ENCODE results near the gene ZDHHC17. TPM values are rescaled to one million over a fixed set of nuclear protein-coding genes. Genes with fewer than 3 reads are reported as not detected.

ZDHHC17 gene
- total RNA-seq, 1 experiment from 2014 or later = 35.3 TPM

GRCh38 chr12:76847260-76847659 lies 83.3 kb downstream of the ZDHHC17 start:
- Histone ChIP-seq H3K4me1 (ENCODE audit: insufficient read depth, low read length) (no peaks in the 10 kb centered on the region), H3K4me3 (ENCODE audit: low read length) (no peak overlapping the region), H3K27ac (ENCODE audit: low read length) (no peak overlapping the region), H3K9me3 (ENCODE audit: low read length) (no peaks in the 10 kb centered on the region), H3F3A (ENCODE audit: low read length, unreplicated experiment) (no peaks in the 10 kb centered on the region), H3K27me3 (ENCODE audit: low read length) (no peaks in the 10 kb centered on the region), H3K4me2 (ENCODE audit: low read length) (no peak overlapping the region), H3K36me3 (ENCODE audit: low read depth, low read length) (peaks cover 15% of the 10 kb centered on the region; the same call in 1 of the 2 replicates), H4K20me1 (ENCODE audit: low read length) (no peaks in the 10 kb centered on the region), H3K9ac (ENCODE audit: low read length) (no peak overlapping the region), H3K79me2 (ENCODE audit: low read length) (no peaks in the 10 kb centered on the region), H2AFZ (ENCODE audit: low read length) (no peak overlapping the region), H3K9me2 (replicated peaks; ENCODE audit: low read length) (no peaks in the 10 kb centered on the region)
- TF ChIP-seq EZH2phosphoT487 (IDR thresholded peaks at IDR 0.05; ENCODE audit: borderline replicate concordance, low read length) = no peak
- TF ChIP-seq CTCF (conservative IDR thresholded peaks at IDR 0.05; ENCODE audit: low read depth, low read length) = no peak
- no peak for TF ChIP-seq EZH2 (IDR thresholded peaks at IDR 0.05; ENCODE audit: low read length, unreplicated experiment)
- DNase-seq (no peak), ATAC-seq (no peak)
- ChIA-PET POLR2A (ENCODE audit: unreplicated experiment) (no interaction called here), CTCF (interaction anchor here (0.6 kb wide), 1 partner anchor 226 kb away, joined by 3 read pairs; no protein-coding TSS in a partner anchor)
- BruUV-seq (replicated peaks) = no TSS peak
- intact Hi-C loops (cut with micrococcal nuclease) = no loop called here

GRCh38 chr12:76848132-76848531 lies 84.2 kb downstream of the ZDHHC17 start:
- CTCF ChIA-PET = no interaction called here
- ATAC-seq = no peak
- H3K9ac ChIP-seq (ENCODE audit: low read length) = no peak overlapping the region
- no TSS peak for BruUV-seq (replicated peaks)
- H3K4me1 ChIP-seq (ENCODE audit: insufficient read depth, low read length) = no peaks in the 10 kb centered on the region
- no peak overlapping the region for H2AFZ ChIP-seq (ENCODE audit: low read length)
- no peak for TF ChIP-seq EZH2phosphoT487 (IDR thresholded peaks at IDR 0.05; ENCODE audit: borderline replicate concordance, low read length)
- no peak for TF ChIP-seq CTCF (conservative IDR thresholded peaks at IDR 0.05; ENCODE audit: low read depth, low read length)
- no peak for TF ChIP-seq EZH2 (IDR thresholded peaks at IDR 0.05; ENCODE audit: low read length, unreplicated experiment)
- no peak overlapping the region for H3K27ac ChIP-seq (ENCODE audit: low read length)
- H3K4me3 ChIP-seq (ENCODE audit: low read length) = no peak overlapping the region
- no peaks in the 10 kb centered on the region for H3K79me2 ChIP-seq (ENCODE audit: low read length)
- H3K4me2 ChIP-seq (ENCODE audit: low read length) = no peak overlapping the region
- no peaks in the 10 kb centered on the region for H3F3A ChIP-seq (ENCODE audit: low read length, unreplicated experiment)
- H3K27me3 ChIP-seq (ENCODE audit: low read length) = no peaks in the 10 kb centered on the region
- POLR2A ChIA-PET (ENCODE audit: unreplicated experiment) = no interaction called here
- H4K20me1 ChIP-seq (ENCODE audit: low read length) = no peaks in the 10 kb centered on the region
- no peaks in the 10 kb centered on the region for H3K9me2 ChIP-seq (replicated peaks; ENCODE audit: low read length)
- H3K9me3 ChIP-seq (ENCODE audit: low read length) = no peaks in the 10 kb centered on the region
- intact Hi-C loops (cut with micrococcal nuclease) = no loop called here
- no peak for DNase-seq
- peaks cover 17% of the 10 kb centered on the region; the same call in 1 of the 2 replicates for H3K36me3 ChIP-seq (ENCODE audit: low read depth, low read length)

- no peak for ATAC-seq
- Histone ChIP-seq H3K9ac (ENCODE audit: low read length) (no peak overlapping the region), H3K27ac (ENCODE audit: low read length) (no peak overlapping the region), H3K36me3 (ENCODE audit: low read depth, low read length) (peaks cover 28% of the 10 kb centered on the region), H2AFZ (ENCODE audit: low read length) (no peak overlapping the region), H3F3A (ENCODE audit: low read length, unreplicated experiment) (no peaks in the 10 kb centered on the region), H3K4me3 (ENCODE audit: low read length) (no peak overlapping the region), H3K9me3 (ENCODE audit: low read length) (no peaks in the 10 kb centered on the region), H3K4me2 (ENCODE audit: low read length) (no peak overlapping the region), H3K27me3 (ENCODE audit: low read length) (no peaks in the 10 kb centered on the region), H3K9me2 (replicated peaks; ENCODE audit: low read length) (no peaks in the 10 kb centered on the region), H4K20me1 (ENCODE audit: low read length) (no peaks in the 10 kb centered on the region), H3K79me2 (ENCODE audit: low read length) (no peaks in the 10 kb centered on the region), H3K4me1 (ENCODE audit: insufficient read depth, low read length) (no peaks in the 10 kb centered on the region)
- no TSS peak for BruUV-seq (replicated peaks)
- intact Hi-C loops (cut with micrococcal nuclease) = no loop called here
- TF ChIP-seq CTCF (conservative IDR thresholded peaks at IDR 0.05; ENCODE audit: low read depth, low read length) = no peak
- no peak for TF ChIP-seq EZH2 (IDR thresholded peaks at IDR 0.05; ENCODE audit: low read length, unreplicated experiment)
- no peak for TF ChIP-seq EZH2phosphoT487 (IDR thresholded peaks at IDR 0.05; ENCODE audit: borderline replicate concordance, low read length)
- ChIA-PET POLR2A (ENCODE audit: unreplicated experiment) (no interaction called here), CTCF (no interaction called here)
- DNase-seq = no peak
Measured at GRCh38 chr12:76852106-76852505, 88.2 kb downstream of the ZDHHC17 start.

Data from PC-3 (cell line).